IMR-90 (cell line): ENCODE data around the gene SLC35F6. TPM values are rescaled to one million over a fixed set of nuclear protein-coding genes. Genes with fewer than 3 reads are reported as not detected.
"Not testable (repeated sequence)": the region's sequence is repeated elsewhere in the genome, so short reads cannot be mapped to it uniquely, and the experiment has no call there.

Experiments
- ATAC-seq: fragments of 200-7000 bp; cut with Tn5 transposase; 2 replicates; pipeline ENCODE4 v1.9.1; 2020; ENCODE audit warnings: low read depth, mild to moderate bottlenecking, moderate library complexity
- BruUV-seq: library from RNA; stranded (reverse); fragments of 400-500 nt; replicated peaks from 2 replicates; lab custom pipeline; 2021; lab: Mats Ljungman, UMichigan
- CTCF ChIA-PET: fragments of 300-600 bp; formaldehyde crosslinking; extraction: SDS; loops from one replicate; lab custom pipeline; 2021; ENCODE audit warnings: antibody characterized with exemption; lab: Yijun Ruan, JAX
- POLR2A ChIA-PET: fragments of 300-600 bp; sonication (Branson Sonifier 250); formaldehyde crosslinking; loops from one replicate; lab custom pipeline; 2022; ENCODE audit warnings: antibody characterized with exemption; ENCODE audit not compliant: unreplicated experiment; lab: Charles Lee
- DNase-seq: peaks from one replicate; pipeline ENCODE4 v3.0.0; 2013
- H2AFZ ChIP-seq: replicated peaks from 2 replicates; pipeline ENCODE3; 2013; ENCODE audit warnings: low read length, mild to moderate bottlenecking; ENCODE audit not compliant: poor library complexity
- H2AK5ac ChIP-seq: 2 replicates; pipeline ENCODE4 v1.6.1; 2013; ENCODE audit warnings: low read depth, low read length, inconsistent platforms
- H2AK9ac ChIP-seq: replicated peaks from 2 replicates; pipeline ENCODE3; 2013; ENCODE audit warnings: mild to moderate bottlenecking, low read depth, low read length, moderate library complexity; ENCODE audit not compliant: poor library complexity
- H2BK120ac ChIP-seq: 2 replicates; pipeline ENCODE4 v1.6.1; 2013; ENCODE audit warnings: low read depth, low read length, inconsistent platforms
- H2BK15ac ChIP-seq: 3 replicates; pipeline ENCODE4 v1.6.1; 2013; ENCODE audit warnings: low read depth, low read length, inconsistent platforms
- H2BK20ac ChIP-seq: 2 replicates; pipeline ENCODE4 v1.6.1; 2013; ENCODE audit warnings: low read depth, mild to moderate bottlenecking, inconsistent platforms, low read length, moderate library complexity
- H2BK5ac ChIP-seq: 2 replicates; pipeline ENCODE4 v1.6.1; 2013; ENCODE audit warnings: mild to moderate bottlenecking, low read depth, low read length, inconsistent platforms; ENCODE audit not compliant: poor library complexity, severe bottlenecking
- H3K14ac ChIP-seq: replicated peaks from 2 replicates; pipeline ENCODE4 v1.6.1; 2013; ENCODE audit warnings: low read depth, low read length, inconsistent platforms
- H3K18ac ChIP-seq: 2 replicates; pipeline ENCODE4 v1.6.1; 2013; ENCODE audit warnings: low read depth, low read length, control low read depth
- H3K23ac ChIP-seq: 2 replicates; pipeline ENCODE4 v1.6.1; 2013; ENCODE audit warnings: low read depth, low read length, inconsistent platforms
- H3K27ac ChIP-seq: 2 replicates; pipeline ENCODE4 v1.5.1; 2013; ENCODE audit warnings: mild to moderate bottlenecking, control low read depth, low read length; ENCODE audit not compliant: insufficient read depth
- H3K27me3 ChIP-seq: 2 replicates; pipeline ENCODE4 v1.6.1; 2013; ENCODE audit warnings: low read length; ENCODE audit not compliant: control insufficient read depth, insufficient read depth
- H3K36me3 ChIP-seq: 2 replicates; pipeline ENCODE4 v1.6.1; 2013; ENCODE audit warnings: low read length, mixed read lengths; ENCODE audit not compliant: control insufficient read depth, insufficient read depth
- H3K4ac ChIP-seq: 2 replicates; pipeline ENCODE4 v1.6.1; 2013; ENCODE audit warnings: low read depth, low read length, inconsistent platforms
- H3K4me1 ChIP-seq: 2 replicates; pipeline ENCODE4 v1.6.1; 2013; ENCODE audit warnings: low read length, mixed read lengths; ENCODE audit not compliant: control insufficient read depth, insufficient read depth
- H3K4me2 ChIP-seq: 2 replicates; pipeline ENCODE4 v1.6.1; 2013; ENCODE audit warnings: low read depth, mild to moderate bottlenecking, control low read depth, low read length, moderate library complexity
- H3K4me3 ChIP-seq: 2 replicates; pipeline ENCODE4 v1.5.1; 2013; ENCODE audit warnings: low read depth, mild to moderate bottlenecking, control low read depth, low read length, moderate library complexity; ENCODE audit not compliant: insufficient read depth
- H3K56ac ChIP-seq: 2 replicates; pipeline ENCODE4 v1.6.1; 2013; ENCODE audit warnings: low read length, inconsistent platforms; ENCODE audit not compliant: insufficient read depth; ENCODE audit errors: extremely low read depth
- H3K79me1 ChIP-seq, 2 experiments: 2 replicates each; pipeline ENCODE4 v1.6.1; 2013; ENCODE audit warnings: low read length in 2 of 2, inconsistent platforms in 1 of 2, low read depth in 1 of 2
- H3K9ac ChIP-seq: 2 replicates; pipeline ENCODE4 v1.6.1; 2013; ENCODE audit warnings: low read depth, low read length, control low read depth
- H3K9me1 ChIP-seq: 2 replicates; pipeline ENCODE4 v1.6.1; 2013; ENCODE audit warnings: low read length, inconsistent platforms; ENCODE audit not compliant: insufficient read depth
- H3K9me3 ChIP-seq: 2 replicates; pipeline ENCODE4 v1.6.1; 2013; ENCODE audit warnings: low read length; ENCODE audit not compliant: control insufficient read depth, insufficient read depth
- H4K20me1 ChIP-seq: 2 replicates; pipeline ENCODE4 v1.6.1; 2013; ENCODE audit warnings: low read length, inconsistent platforms; ENCODE audit not compliant: insufficient read depth
- H4K5ac ChIP-seq: 2 replicates; pipeline ENCODE4 v1.6.1; 2013; ENCODE audit warnings: mild to moderate bottlenecking, low read depth, low read length, control low read depth
- H4K8ac ChIP-seq, 2 experiments: 2 replicates each; pipeline ENCODE4 v1.6.1; 2013; ENCODE audit warnings: low read depth in 2 of 2, low read length in 2 of 2, control low read depth in 1 of 2, inconsistent platforms in 1 of 2
- H4K91ac ChIP-seq: 2 replicates; pipeline ENCODE4 v1.6.1; 2013; ENCODE audit warnings: low read depth, low read length, inconsistent platforms; ENCODE audit not compliant: insufficient read depth
- BHLHE40 ChIP-seq: fragments of 150-350 bp; IDR thresholded peaks from 2 replicates; pipeline ENCODE4 v1.6.1; 2016; ENCODE audit warnings: mild to moderate bottlenecking, low read depth, low read length
- RAD21 ChIP-seq: IDR thresholded peaks from 2 replicates; pipeline ENCODE4 v1.6.1; 2012; ENCODE audit warnings: low read length, improper control_type of control experiment
- SMC3 ChIP-seq: fragments of 150-350 bp; IDR thresholded peaks from 2 replicates; pipeline ENCODE4 v1.6.1; 2016; ENCODE audit warnings: low read depth, mild to moderate bottlenecking, antibody characterized with exemption, low read length, moderate library complexity
- WGBS, 2 experiments: methylation state at CpG; one replicate each; pipeline versions ENCODE4 v1.1.5 to v1.1.7; 2013; ENCODE audit warnings: missing lambda C conversion rate in 2 of 2; ENCODE audit not compliant: insufficient read length in 1 of 2; ENCODE audit errors: extremely low coverage in 2 of 2; 5-methylcytosine and 5-hydroxymethylcytosine counted together
- dilution Hi-C: fragments of 300-500 bp; cut with HindIII; formaldehyde crosslinking; loops from one replicate; pipeline ENCODE4 v1.14.3; 2018; ENCODE audit warnings: low sequenced_read_pairs; ENCODE audit not compliant: unreplicated experiment
- in situ Hi-C: fragments of 300-500 bp; cut with MboI; formaldehyde crosslinking; loops from 3 replicates; pipeline ENCODE4 v1.14.3; 2019; ENCODE audit warnings: low sequenced_read_pairs, inconsistent platforms, mixed read lengths
- intact Hi-C: fragments of 100-400 bp; cut with micrococcal nuclease; formaldehyde crosslinking; loops from 2 replicates; pipeline ENCODE4 v1.10.0; 2022
- polyA plus RNA-seq, 3 experiments: library from polyadenylated mRNA; depleted of rRNA; stranded (reverse); fragments of >200 nt; gene quantifications; 2 replicates each; pipeline ENCODE4 v1.2.3, GENCODE V29; 2012; ENCODE audit warnings: low replicate concordance in 1 of 3
- total RNA-seq: library from RNA; depleted of rRNA; stranded (reverse); fragments of >200 nt; gene quantifications from 2 replicates; pipeline ENCODE4 v1.2.3, GENCODE V29; 2012

The SLC35F6 gene
- total and polyA plus RNA-seq, 2 of the 4 experiments (the other 2 are of a cell fraction) = 19.1 to 30.6 TPM

GRCh38 chr2:26746934-26747333 is 17.1 kb upstream of the SLC35F6 start:
- no TSS peak for BruUV-seq
- H3K79me1 ChIP-seq = peaks cover 0 to 8% of the 10 kb centered on the region in 2 experiments; a peak in 2 of 4 replicates
- H2AK5ac ChIP-seq = no peak overlapping the region
- in situ Hi-C loops (no loop called here), intact Hi-C loops (loop anchor here (10.0 kb wide), 1 partner anchor 402 kb away; the partner anchor contains the start of genes ADGRF3 and SELENOI), dilution Hi-C loops (no loop called here)
- H4K91ac ChIP-seq = no peak overlapping the region
- H4K8ac ChIP-seq = no peak overlapping the region
- no peak overlapping the region for H2BK5ac ChIP-seq
- H3K9me1 ChIP-seq = no peaks in the 10 kb centered on the region
- H2AFZ ChIP-seq = no peak overlapping the region
- H4K20me1 ChIP-seq = no peaks in the 10 kb centered on the region
- no peak overlapping the region for H3K9ac ChIP-seq
- no peak overlapping the region for H2AK9ac ChIP-seq
- no peak overlapping the region for H3K4ac ChIP-seq
- no peak overlapping the region for H3K18ac ChIP-seq
- no peak for TF ChIP-seq SMC3
- no peak for TF ChIP-seq RAD21
- no peak for TF ChIP-seq BHLHE40
- H4K5ac ChIP-seq = no peak overlapping the region
- no peak overlapping the region for H3K4me2 ChIP-seq
- no peak overlapping the region for H3K23ac ChIP-seq
- peaks cover 2% of the 10 kb centered on the region; the same call in 1 of the 2 replicates for H3K27me3 ChIP-seq
- H3K9me3 ChIP-seq = peaks cover 3% of the 10 kb centered on the region
- no peak overlapping the region for H3K56ac ChIP-seq
- no peak overlapping the region for H3K27ac ChIP-seq
- H3K14ac ChIP-seq = no peak overlapping the region
- no peak overlapping the region for H2BK20ac ChIP-seq
- H3K36me3 ChIP-seq = no peaks in the 10 kb centered on the region
- CTCF ChIA-PET = interaction anchor here (1.2 to 2.6 kb wide), 2 partner anchors 141 to 150 kb away, joined by 3 to 33 read pairs; no protein-coding TSS in a partner anchor
- H2BK120ac ChIP-seq = no peak overlapping the region
- ATAC-seq (no peak), DNase-seq (no peak)
- no peak overlapping the region for H3K4me3 ChIP-seq
- peaks cover 2% of the 10 kb centered on the region for H3K4me1 ChIP-seq
- WGBS, 2 experiments = no CpG with 5 or more reads among the region's 3 CpGs
- H2BK15ac ChIP-seq = no peak overlapping the region
- POLR2A ChIA-PET = no interaction called here

- peak; percentile 51 for DNase-seq
- H3K36me3 ChIP-seq, dilution Hi-C loops, H3K4me3 ChIP-seq, H3K4me1 ChIP-seq, H3K9me3 ChIP-seq, H3K9me1 ChIP-seq, POLR2A ChIA-PET, H4K20me1 ChIP-seq, H3K79me1 ChIP-seq, CTCF ChIA-PET, H3K27me3 ChIP-seq, H2AK9ac ChIP-seq, BruUV-seq, in situ Hi-C loops: not testable (repeated sequence)
- H3K27ac ChIP-seq = peak overlapping the region; percentile 95; the same call in 1 of the 2 replicates
- peak overlapping the region; percentile 93 for H4K5ac ChIP-seq
- peak overlapping the region; percentile 83 for H3K4me2 ChIP-seq
- H3K9ac ChIP-seq = peak overlapping the region; percentile 81
- intact Hi-C loops = loop anchor here (10.0 kb wide), 1 partner anchor 405 kb away; the partner anchor contains the start of genes ADGRF3 and SELENOI
- peak overlapping the region; percentile 95 for H3K18ac ChIP-seq
- H2BK120ac ChIP-seq = peak overlapping the region; percentile 94
- peak overlapping the region; percentile 9 to 94; a peak in 2 of 4 replicates for H4K8ac ChIP-seq
- peak overlapping the region; percentile 75 for H2AFZ ChIP-seq
- peak overlapping the region; percentile 77; the same call in 2 of the 3 replicates for H2BK15ac ChIP-seq
- peak; percentile 62 for ATAC-seq
- 0 out of 2 replicates have a peak overlapping the region, but pooled peaks have one; percentile 38 for H3K23ac ChIP-seq
- peak overlapping the region; percentile 94 for H4K91ac ChIP-seq
- peak overlapping the region; percentile 69; the same call in 1 of the 2 replicates for H2BK20ac ChIP-seq
- peak overlapping the region; percentile 71 for H3K56ac ChIP-seq
- WGBS, 2 experiments = no CpG with 5 or more reads among the region's 8 CpGs
- peak overlapping the region; percentile 71; the same call in 1 of the 2 replicates for H3K14ac ChIP-seq
- H3K4ac ChIP-seq = peak overlapping the region; percentile 85
- peak overlapping the region; percentile 78 for H2BK5ac ChIP-seq
- 0 out of 2 replicates have a peak overlapping the region, but pooled peaks have one; percentile 15 for H2AK5ac ChIP-seq
Observed at GRCh38 chr2:26749787-26750420, 14.2 kb upstream of the SLC35F6 start.
